Ovary (tissue), 9 donors: ENCODE measurements around the gene OSM. TPM values are rescaled to one million over a fixed set of nuclear protein-coding genes. Genes with fewer than 3 reads are reported as not detected.

Experiments
- DNase-seq, 5 donors: peaks; one replicate each; pipeline ENCODE4 v3.0.0-alpha.2; 2019 to 2020
- H3K27ac ChIP-seq, 2 donors: fragments of 200-600 bp; one replicate each; pipeline versions ENCODE4 v1.5.1 to v1.8.0; 2019 to 2022
- H3K27me3 ChIP-seq: fragments of 200-600 bp; one replicate; pipeline ENCODE4 v1.8.0; 2022
- H3K36me3 ChIP-seq: fragments of 200-600 bp; sonication (generic); one replicate; pipeline ENCODE4 v1.5.1; 2019
- H3K4me1 ChIP-seq: one replicate; pipeline ENCODE4 v1.8.1; 2013; ENCODE audit warnings: mild to moderate bottlenecking, moderate library complexity; ENCODE audit not compliant: insufficient read depth
- H3K4me3 ChIP-seq: fragments of 200-600 bp; sonication (generic); one replicate; pipeline ENCODE4 v1.5.1; 2017
- H3K9me3 ChIP-seq, 2 donors: fragments of 200-600 bp in 1 of 2; sonication (generic) in 1 of 2; one replicate each; pipeline versions ENCODE4 v1.5.1 to v1.8.1; 2013 to 2019; ENCODE audit warnings: mild to moderate bottlenecking in 1 of 2, moderate library complexity in 1 of 2
- EP300 ChIP-seq: sonication (generic); formaldehyde crosslinking; IDR thresholded peaks from one replicate; pipeline ENCODE4 v1.6.1; 2017; ENCODE audit warnings: antibody characterized with exemption
- POLR2A ChIP-seq: fragments of 450-650 bp; IDR thresholded peaks from one replicate; pipeline ENCODE4 v1.6.1; 2017; ENCODE audit warnings: antibody characterized with exemption, mild to moderate bottlenecking, moderate library complexity
- WGBS, 3 donors: extraction: QIAGEN DNeasy Blood & Tissue Kit in 1 of 3; methylation state at CpG; one replicate each; pipeline versions ENCODE4 v1.1.5 to v1.1.7; 2013 to 2017; 5-methylcytosine and 5-hydroxymethylcytosine counted together
- intact Hi-C, 4 donors: fragments of 100-400 bp; cut with DNase I; formaldehyde crosslinking; loops; one replicate each; pipeline versions ENCODE4 v1.11.0 to v1.15.1; 2022 to 2023
- polyA plus RNA-seq, 2 donors: library from polyadenylated mRNA; stranded (reverse); fragments of 200-250 nt in 1 of 2; fragments of 350-450 nt in 1 of 2; fragmentation: Illumina TruSeq in 1 of 2; extraction: RNeasy Lipid Tissue Mini Kit (QIAGEN cat#74804) in 1 of 2; gene quantifications; one replicate each; pipeline ENCODE4 v1.2.3, GENCODE V29; 2013 to 2014
- total RNA-seq, 7 donors: library from RNA; depleted of rRNA in 2 of 7; stranded (reverse); fragments of >200 nt in 2 of 7; fragmentation: NEBNext Ultra II Directional in 3 of 7; extraction: Animal tissue kit (Norgen Biotek cat#: 25700) in 3 of 7; gene quantifications; one replicate each; pipeline versions ENCODE4 v1.1.0 to v1.2.4, GENCODE V29; 2016 to 2023
- TF ChIP-seq, protein P1 (sequence below), 3 donors: fragments of 450-650 bp in 2 of 3; fragments of 200-600 bp in 1 of 3; IDR thresholded peaks; one replicate each; pipeline versions ENCODE4 v1.5.1 to v1.8.0; 2016 to 2022; ENCODE audit warnings: antibody characterized with exemption in 3 of 3, mild to moderate bottlenecking in 1 of 3
- donor health status: DM: no; HTN: no; CAD: no; lungs with moderate emphysema.
- donor health status: DM: no; HTN: no; CAD: no.
- donor health status: Bipolar disorder and iron deficiency.
- donor health status: DM: yes; HTN: yes; CAD: no.
- donor health status: DM: no; HTN: no; CAD: no.
- donor health status: DM: yes; HTN: yes; CAD: no.

The OSM gene
- total and polyA plus RNA-seq, 9 donors = 0.46 to 4.5 (median 1.2) TPM; not detected in 2

GRCh38 chr22:30286813-30287647, 20.4 kb upstream of the OSM start:
- H3K27me3 ChIP-seq = no peaks in the 10 kb centered on the region
- no peak for TF ChIP-seq POLR2A
- no peak for TF ChIP-seq EP300
- TF ChIP-seq, protein P1, sequence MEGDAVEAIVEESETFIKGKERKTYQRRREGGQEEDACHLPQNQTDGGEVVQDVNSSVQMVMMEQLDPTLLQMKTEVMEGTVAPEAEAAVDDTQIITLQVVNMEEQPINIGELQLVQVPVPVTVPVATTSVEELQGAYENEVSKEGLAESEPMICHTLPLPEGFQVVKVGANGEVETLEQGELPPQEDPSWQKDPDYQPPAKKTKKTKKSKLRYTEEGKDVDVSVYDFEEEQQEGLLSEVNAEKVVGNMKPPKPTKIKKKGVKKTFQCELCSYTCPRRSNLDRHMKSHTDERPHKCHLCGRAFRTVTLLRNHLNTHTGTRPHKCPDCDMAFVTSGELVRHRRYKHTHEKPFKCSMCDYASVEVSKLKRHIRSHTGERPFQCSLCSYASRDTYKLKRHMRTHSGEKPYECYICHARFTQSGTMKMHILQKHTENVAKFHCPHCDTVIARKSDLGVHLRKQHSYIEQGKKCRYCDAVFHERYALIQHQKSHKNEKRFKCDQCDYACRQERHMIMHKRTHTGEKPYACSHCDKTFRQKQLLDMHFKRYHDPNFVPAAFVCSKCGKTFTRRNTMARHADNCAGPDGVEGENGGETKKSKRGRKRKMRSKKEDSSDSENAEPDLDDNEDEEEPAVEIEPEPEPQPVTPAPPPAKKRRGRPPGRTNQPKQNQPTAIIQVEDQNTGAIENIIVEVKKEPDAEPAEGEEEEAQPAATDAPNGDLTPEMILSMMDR (IDR thresholded peaks at IDR 0.05) = peak; percentile 55 to 80 (median 60)
- intact Hi-C loops = loop anchor here in 2 of 4 donors (2.0 to 5.0 kb wide), 2 partner anchors 100 kb away; partner anchors contain the start of gene RNF215 (in 2 of the 2)
- no peaks in the 10 kb centered on the region for H3K36me3 ChIP-seq
- H3K4me1 ChIP-seq = peaks cover 17% of the 10 kb centered on the region
- peak in 4 of 5 donors; percentile 71 to 79 (median 74) for DNase-seq
- H3K4me3 ChIP-seq = no peak overlapping the region
- 67 to 72% (median 70%) methylated on average over 28 to 31 of the region's 31 CpGs for WGBS, 3 donors
- H3K9me3 ChIP-seq = no peaks in the 10 kb centered on the region
- H3K27ac ChIP-seq = no peak overlapping the region

- Histone ChIP-seq H3K4me1 (peaks cover 14% of the 10 kb centered on the region), H3K36me3 (no peaks in the 10 kb centered on the region), H3K27ac (no peak overlapping the region), H3K27me3 (no peaks in the 10 kb centered on the region), H3K4me3 (no peak overlapping the region), H3K9me3 (no peaks in the 10 kb centered on the region)
- WGBS, 3 donors = 72 to 76% (median 73%) methylated on average over 5 of the region's 5 CpGs
- DNase-seq = no peak
- TF ChIP-seq EP300 = no peak
- TF ChIP-seq, protein P1 (IDR thresholded peaks at IDR 0.05) = no peak
- TF ChIP-seq POLR2A = no peak
- intact Hi-C loops = loop anchor here in 2 of 4 donors (2.0 to 5.0 kb wide), 2 partner anchors 100 to 101 kb away; partner anchors contain the start of gene RNF215 (in 2 of the 2)
Measured at GRCh38 chr22:30286331-30286730, 19.7 kb upstream of the OSM start.

GRCh38 chr22:30285846-30286200, 19.2 kb upstream of the OSM start:
- H3K27me3 ChIP-seq = no peaks in the 10 kb centered on the region
- 84 to 95% (median 86%) methylated on average over 7 to 8 of the region's 8 CpGs for WGBS, 3 donors
- no peaks in the 10 kb centered on the region for H3K9me3 ChIP-seq
- H3K4me1 ChIP-seq = peaks cover 10% of the 10 kb centered on the region
- H3K4me3 ChIP-seq = no peak overlapping the region
- H3K36me3 ChIP-seq = no peaks in the 10 kb centered on the region
- no peak for TF ChIP-seq EP300
- no peak for DNase-seq
- no peak overlapping the region for H3K27ac ChIP-seq
- intact Hi-C loops = loop anchor here in 2 of 4 donors (2.0 to 5.0 kb wide), 2 partner anchors 101 kb away; partner anchors contain the start of gene RNF215 (in 2 of the 2)

GRCh38 chr22:30285176-30285845, 18.7 kb upstream of the OSM start:
- WGBS, 3 donors = 85 to 92% (median 90%) methylated on average over 26 to 27 of the region's 27 CpGs
- no peaks in the 10 kb centered on the region for H3K9me3 ChIP-seq
- no peak overlapping the region for H3K27ac ChIP-seq
- TF ChIP-seq, protein P1 (IDR thresholded peaks at IDR 0.05) = no peak
- TF ChIP-seq POLR2A (no peak), EP300 (no peak)
- no peaks in the 10 kb centered on the region for H3K36me3 ChIP-seq
- H3K4me1 ChIP-seq = peaks cover 5% of the 10 kb centered on the region
- intact Hi-C loops = loop anchor here in 1 of 4 donors (5.0 kb wide), 1 partner anchor 102 kb away; the partner anchor contains the start of gene RNF215
- no peak overlapping the region for H3K4me3 ChIP-seq
- no peak for DNase-seq
- H3K27me3 ChIP-seq = no peaks in the 10 kb centered on the region
